GM21529 (cell line): ENCODE data around the gene LPAR3.
"Not testable (repeated sequence)": the region's sequence is repeated elsewhere in the genome, so short reads cannot be mapped to it uniquely, and the experiment has no call there.

ENCODE experiments used
- ATAC-seq: cut with Tn5 transposase; IDR thresholded peaks from one replicate; pipeline ENCODE4 v1.9.1; 2021; ENCODE audit not compliant: unreplicated experiment

Gene LPAR3, protein sequence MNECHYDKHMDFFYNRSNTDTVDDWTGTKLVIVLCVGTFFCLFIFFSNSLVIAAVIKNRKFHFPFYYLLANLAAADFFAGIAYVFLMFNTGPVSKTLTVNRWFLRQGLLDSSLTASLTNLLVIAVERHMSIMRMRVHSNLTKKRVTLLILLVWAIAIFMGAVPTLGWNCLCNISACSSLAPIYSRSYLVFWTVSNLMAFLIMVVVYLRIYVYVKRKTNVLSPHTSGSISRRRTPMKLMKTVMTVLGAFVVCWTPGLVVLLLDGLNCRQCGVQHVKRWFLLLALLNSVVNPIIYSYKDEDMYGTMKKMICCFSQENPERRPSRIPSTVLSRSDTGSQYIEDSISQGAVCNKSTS

DNA sequence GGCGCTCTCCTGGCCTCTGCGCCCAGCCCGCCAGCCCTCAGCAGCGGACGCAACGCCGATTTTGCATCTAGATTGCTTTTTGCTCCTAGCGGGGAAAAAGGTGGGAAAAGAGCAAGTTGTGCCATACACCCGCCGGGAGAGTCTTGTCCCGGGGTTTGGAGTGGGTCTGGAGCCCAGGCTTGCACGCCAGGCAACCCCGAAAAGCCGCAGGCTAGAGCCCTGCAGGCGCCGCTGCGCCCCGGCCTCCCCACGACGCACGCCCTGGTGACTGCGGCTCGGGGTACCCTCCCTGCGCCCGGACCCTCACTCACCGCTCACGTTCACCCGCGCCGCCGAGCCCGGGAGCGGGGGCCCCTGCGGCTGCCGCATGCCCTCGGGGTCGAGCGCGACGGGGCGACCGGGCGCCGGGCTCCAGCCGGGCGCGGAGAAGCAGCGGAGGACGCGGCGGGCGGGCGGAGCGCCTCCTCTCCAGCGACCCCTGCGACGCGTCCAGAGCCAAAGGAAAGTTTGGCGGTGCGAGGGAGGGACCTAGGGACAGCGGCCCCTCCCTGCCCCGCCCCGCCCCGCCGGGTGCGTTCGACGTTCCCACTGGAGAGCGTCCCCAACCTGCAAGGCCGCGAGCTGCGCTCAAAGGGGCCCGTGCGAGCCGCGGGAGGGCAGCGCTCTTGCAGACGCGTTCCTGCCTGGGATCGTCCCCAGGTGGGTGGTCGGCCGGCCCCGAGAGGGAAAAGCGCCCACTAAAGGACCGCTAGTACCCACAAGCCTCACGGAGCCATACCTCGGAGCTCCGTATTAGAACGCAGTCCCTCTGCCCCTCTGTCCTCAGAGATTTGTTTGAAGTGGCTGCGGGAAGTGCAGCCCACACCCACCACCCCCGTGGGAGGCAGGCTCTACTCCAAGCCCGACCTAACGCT is at the start of gene LPAR3:
Gene LPAR3, minus strand, starts transcription at position 502 of the 914 bp plus-strand sequence. CDS start 27,086 bp downstream, outside the sequence.
- ATAC-seq, result no peak

DNA sequence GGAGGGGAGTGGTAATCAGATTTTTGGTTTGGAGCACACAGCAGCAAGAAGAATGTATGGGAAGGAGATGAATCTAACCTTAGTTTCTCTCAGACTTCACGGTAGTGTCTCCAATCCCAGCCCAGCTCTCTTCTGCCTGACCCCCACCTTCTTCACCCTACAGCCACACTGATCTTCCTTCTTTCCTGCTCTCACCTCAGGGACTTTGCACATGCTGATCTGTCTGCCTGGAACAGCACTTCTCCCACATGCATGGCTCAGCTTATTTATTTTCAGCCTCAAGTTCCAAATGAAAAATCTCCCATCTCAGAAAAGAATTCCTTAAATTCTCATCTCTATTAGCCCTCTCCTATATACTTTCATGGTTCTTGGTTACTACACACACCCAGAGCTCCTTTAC is 48.8 kb upstream of the LPAR3 start:
- no peak for ATAC-seq

DNA sequence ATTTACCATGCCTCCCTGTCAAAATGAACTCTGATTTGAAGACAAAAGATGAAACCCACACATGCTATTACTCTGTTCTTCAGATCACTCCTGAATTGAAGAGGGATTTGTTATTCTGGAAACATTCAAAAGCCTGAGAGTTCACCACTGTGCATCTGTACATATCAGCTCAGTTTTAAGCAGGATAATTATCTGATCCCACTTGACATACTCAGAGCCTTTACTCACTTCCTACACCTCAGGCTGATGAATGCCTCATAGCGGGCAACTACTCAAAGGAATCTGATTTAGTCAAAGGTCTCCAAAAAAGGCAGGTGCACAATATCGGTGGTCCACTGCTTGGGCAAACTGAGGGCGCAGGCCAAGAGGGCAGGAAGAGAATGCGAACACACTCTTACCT is 47.5 kb upstream of the LPAR3 start:
- no peak for ATAC-seq

DNA sequence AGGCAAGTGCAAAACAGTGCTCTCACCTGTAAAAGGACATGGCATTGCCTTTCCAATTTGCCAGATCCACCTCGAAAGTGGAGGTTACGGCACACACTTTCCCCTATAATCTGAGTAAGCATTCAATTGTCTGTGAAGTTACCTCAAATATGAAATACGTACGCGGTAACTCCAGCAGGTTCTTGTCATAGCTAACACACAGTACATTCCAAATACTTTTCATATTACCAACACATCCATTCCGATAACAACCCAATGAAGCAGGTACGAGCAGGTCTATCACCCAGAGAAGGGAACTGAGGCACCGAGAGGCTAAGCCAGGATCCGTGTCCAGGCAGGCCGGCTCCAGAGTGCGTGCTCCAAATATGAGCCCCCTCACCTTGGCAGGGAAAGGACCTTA is 46.8 kb upstream of the LPAR3 start:
- no peak for ATAC-seq

DNA sequence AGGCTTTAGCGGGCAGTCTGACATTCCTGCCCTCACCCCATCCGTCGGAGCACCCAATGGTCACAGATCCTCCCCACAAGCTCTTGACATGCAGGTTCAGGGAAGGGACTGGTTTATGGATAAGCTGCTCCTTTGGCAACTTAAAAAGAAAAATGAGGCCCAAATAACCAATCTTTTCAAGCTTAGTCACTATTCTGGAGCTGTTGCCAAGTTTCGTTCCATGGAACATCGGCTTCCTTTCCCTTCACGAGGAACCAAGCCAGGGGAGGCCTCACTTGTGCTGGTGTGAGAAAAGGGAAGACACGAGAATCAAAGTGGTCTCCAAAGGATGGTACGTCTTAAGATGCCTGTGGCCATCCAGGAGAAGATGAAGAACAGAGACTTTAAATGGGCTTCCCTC is 46.1 kb upstream of the LPAR3 start:
- no peak for ATAC-seq

DNA sequence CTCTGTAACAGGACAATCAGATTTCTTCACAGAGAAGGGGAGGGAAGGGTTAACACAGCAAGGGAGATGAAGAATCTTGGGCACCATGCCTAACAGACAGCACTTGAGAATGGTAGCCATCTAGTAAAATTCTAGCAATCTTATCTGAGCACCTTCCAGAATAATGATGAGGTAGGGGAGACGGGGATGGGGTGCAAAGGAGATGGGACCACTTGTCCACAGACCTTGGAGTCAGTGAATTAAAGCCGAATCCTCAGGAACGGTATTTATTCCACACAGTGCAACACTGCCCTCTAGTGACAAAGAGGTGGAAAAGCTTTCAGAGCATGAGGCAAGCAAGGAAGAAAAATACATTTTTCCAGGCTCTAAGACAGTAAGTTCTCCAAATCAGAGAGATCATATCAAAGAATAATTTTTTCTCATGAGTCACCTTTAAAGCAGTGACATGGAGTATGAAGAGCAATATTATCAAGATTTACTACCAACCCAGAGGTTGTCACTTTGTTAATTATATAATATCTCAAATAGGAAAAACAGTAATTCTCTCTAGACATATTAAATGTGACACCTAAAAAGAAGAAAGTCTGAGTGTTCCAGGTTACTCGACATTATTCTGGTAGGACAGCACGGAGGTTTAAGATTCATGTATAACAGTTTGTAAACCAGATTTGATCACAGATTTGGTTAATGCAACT is 43.3 kb upstream of the LPAR3 start:
- ATAC-seq, result no peak

DNA sequence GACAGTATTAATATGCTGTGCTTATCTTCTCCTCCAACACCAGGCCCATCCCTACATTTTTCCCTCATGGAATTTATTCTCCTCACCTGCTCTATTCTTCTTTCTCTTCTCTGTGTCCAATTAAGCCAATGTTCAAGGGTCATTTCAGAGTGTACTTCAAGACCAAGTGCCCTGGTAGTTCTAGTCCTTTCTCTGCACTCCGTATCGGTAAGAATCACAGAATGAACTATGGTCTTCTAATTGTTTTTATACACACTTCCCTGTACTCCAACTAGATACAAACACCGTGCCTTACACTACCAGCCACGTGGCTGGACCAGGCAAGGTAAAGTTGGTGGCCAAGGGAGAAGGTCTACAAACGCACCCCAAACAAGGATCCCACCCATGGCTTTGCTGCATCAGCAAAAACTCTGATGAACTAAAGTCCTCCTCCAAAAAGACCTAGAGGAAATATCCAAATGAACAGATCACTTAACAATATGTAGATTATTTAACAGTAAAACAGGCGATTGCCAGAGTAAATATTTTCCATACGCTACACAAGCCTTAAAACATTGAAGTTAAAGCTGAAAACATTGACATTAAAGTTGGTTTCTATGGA is 40.1 kb upstream of the LPAR3 start:
- ATAC-seq, result no peak

DNA sequence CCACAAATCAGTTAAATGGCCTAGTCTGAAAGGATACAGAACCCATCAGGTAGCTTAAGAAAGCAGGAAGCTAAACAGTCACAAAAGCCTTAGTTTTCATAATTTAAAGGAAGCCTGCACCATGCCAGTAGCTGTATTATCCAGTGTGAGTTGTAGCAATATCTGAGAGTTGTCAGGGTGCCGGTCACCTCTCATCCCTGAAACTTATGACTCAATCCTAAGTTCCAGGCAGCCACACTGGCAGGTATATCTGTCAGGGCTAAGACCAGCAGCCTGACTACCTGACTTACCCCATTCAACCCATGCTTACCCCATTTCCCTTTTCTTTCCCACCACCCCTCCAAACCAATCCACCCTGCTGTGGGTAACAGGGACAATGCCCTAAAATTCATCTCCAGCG is 37.8 kb upstream of the LPAR3 start:
- ATAC-seq, result no peak

DNA sequence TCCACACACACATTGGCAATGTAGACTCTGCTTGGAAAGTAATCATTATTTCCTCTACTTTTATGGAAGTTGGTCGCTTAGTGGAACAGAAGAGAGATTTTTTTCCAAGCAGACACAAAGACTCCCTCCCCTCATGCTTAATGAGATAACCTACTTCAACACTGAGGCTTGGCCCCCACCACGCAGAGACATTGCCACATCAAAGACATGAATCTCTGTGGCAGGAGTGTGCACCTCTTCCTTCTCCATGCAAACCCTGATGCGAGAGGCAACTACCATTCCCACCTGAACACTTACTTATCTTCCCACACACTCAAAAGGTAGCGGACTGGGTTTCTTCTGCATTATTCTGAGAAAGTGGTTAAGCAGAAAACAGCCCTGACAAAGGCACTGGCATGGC is 37.3 kb upstream of the LPAR3 start:
- ATAC-seq, result no peak

DNA sequence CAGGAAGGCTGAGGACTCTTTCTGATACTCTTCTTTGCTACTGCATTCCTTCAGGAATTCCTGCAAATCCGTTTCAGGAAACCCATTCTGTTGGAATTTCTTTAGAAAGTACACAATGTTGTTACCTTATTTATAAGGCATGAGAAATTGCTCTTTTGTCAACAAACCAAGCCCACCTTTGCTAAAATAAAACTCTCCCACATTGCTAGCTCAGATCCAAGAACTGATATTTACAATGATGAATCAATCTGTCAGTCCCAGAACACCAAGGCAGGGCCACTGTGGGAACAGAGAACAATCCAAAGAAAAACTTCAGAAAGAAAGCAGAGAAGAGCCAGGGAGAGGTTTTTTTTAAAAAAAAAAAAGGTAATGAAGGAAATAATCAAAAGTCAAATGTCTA is 36.6 kb upstream of the LPAR3 start:
- ATAC-seq, result no peak

DNA sequence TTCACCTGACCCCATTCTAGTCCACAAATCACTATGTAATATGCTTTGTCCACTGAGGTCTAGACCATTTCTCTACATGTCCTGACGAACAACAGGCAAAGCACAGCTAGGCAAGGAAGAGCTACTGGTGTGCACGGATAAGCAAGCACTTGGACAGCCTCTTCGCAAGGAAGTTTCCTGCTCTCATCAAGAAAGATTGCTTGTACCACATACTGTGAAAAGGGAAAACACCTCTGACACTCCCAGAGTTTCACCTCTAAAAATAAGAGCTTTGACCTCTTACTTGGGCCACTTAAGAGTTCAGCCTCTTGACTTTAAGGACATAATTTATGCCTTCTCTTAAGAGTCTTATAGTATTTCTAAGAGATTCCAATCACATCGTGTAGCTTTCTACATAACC is 36.0 kb upstream of the LPAR3 start:
- no peak for ATAC-seq

DNA sequence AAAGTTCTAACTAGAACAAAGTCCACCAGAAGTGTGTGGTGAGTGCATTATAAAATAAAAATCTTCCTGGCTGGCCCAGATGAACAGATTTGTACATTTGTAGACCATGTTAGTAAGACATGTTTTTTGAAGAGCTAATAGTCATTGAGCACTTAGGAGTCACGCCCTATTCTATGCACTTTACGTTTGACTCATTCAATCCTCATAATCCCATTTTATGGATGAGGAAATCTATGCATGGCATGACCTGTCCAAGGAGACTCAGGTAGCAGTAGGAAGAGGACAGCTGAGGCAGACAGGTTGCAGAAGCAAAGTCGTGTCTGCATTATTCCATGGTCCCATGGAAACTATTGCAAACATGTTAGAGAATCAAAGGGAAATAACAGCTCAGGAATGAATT is 30.3 kb upstream of the LPAR3 start:
- no peak for ATAC-seq

DNA sequence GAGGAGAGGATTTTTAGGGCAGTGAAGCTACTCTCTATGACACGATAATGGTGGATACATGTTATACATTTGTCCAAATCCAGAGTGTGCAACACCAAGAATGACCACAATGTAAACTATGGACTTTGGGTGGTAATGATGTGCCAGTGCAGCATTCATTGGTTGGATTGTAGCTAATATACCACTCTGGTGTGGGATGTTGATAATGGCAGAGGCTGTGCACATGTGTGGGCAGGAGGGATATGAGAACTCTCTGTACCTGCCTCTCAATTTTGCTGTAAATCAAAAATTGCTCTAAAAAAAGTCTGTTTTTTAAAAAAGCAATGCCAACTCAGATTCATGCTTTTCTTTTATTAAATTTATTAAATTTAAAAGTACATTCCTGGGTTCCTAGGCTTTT is 27.2 kb upstream of the LPAR3 start:
- no peak for ATAC-seq

DNA sequence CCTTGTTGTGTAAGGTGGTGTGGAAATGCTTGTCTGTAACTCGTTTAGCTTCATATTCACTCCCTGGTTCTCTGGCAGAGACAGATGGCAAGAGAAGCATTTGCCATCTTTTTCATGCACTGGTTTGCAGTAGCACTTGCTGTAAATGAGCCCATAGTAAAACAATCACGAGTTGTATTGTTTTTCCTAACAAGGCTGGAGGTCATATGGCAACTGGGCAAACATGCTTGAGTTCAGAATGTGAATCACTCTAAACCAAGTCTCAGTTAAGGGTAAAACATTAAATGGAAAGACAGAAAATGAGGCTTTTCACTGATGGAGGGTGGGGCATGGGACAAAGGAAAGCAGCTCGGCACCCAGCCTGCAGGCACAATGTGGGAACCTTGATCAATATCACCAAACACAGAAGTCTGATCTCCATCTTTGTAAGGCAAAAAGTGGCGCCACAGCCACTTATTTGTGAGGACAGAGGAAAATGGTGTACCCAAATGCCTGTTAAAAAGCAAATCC is 26.5 kb upstream of the LPAR3 start:
- no peak for ATAC-seq

DNA sequence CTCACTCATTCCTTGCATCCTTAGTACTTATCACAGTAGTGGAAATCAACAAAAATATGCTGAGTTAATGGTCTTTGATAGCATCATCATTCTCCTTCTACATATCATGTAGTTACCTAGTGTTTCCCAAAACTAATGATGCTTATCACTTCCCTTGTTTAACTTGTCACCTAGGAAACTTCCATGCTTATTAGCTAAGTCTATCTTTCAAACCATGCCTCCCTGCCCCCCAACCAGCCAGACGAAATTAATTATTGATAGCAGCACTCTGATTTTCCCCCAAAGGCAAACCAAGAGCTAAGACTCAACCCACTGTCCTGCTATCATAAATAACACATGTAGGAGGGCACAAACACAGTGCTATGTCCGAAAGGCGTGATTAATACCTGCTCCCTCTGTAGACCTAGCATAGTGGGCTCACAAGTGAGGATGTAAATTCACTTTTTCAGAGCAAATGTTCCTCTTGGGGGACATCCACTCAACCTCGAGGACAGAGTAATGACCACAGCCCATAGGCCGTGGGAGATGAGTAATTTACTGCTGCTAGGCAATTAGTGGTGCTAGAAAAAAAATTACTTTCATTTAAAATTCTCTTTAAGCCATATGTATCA is 25.8 kb upstream of the LPAR3 start:
- ATAC-seq, result no peak

DNA sequence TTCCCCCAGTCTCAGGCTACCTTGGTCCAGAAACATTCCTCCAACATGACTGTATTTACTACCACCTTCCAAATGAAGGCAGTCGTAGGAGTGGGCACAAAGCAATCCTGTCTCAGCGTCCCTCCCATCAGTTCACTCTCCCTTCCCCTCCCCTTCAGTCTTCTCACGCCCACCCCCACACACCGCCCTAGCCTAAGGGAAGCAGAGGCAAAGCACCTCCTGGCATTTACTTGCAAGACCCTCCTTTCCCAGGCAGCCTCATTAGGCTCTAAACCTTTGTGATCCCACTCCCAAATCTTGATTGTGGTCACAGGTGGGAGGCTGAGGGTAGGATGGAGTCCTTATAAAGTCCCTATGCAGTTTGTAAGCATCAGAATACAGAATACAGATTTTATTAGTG is 23.9 kb upstream of the LPAR3 start:
- no peak for ATAC-seq

DNA sequence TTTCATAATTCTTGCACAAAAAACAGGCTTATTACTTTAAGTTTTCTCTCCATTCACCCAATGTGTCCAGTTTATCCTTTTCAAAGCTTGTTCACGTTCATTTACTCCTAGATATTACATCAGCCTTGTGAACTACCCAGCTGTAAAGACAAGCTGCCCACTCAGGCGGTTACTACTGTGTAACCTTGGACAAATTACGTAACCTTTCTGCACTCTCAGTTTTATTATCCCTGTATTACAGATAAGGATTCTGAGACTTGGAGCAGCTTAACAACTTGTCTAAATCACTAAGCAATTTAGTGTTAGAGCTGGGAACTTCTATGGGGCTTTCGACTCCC is 20.5 kb upstream of the LPAR3 start:
- no peak for ATAC-seq

DNA sequence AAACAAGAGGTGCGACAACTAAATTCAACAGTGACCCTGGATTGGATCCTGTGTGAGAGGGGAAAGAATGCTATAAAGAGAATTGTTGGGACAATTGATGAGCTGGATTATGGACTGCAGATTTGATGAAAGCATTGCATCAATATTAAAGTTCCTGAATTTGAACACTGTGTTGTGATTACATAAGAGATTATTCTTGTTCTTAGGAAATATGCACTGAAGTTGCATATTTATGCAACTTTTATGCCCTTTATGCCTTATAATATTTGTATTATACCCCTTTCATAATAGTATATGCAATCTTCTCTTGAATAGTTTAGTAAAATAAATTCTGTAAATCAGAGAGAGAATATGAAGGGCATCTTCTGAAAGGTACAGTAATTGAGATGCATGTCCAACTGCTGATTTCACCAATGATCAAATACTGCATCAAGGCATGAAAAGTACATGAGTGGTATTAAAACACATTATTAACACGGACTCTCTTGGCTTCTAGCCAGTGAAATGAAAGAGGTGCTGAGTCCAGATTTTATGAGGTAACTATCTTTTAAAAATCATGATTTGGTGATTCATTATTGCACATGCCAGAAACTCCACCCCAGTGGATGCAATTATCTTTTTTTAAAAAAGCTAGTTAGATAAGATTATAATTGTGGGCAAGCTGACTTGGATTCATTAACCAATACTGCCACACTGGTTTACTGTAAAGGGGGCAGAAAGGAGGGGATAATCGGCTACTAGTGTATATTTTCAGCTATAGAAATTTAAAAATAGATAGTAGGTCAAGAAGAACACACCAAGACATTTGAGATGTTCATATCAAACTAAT is 19.9 kb upstream of the LPAR3 start:
- ATAC-seq, result no peak

DNA sequence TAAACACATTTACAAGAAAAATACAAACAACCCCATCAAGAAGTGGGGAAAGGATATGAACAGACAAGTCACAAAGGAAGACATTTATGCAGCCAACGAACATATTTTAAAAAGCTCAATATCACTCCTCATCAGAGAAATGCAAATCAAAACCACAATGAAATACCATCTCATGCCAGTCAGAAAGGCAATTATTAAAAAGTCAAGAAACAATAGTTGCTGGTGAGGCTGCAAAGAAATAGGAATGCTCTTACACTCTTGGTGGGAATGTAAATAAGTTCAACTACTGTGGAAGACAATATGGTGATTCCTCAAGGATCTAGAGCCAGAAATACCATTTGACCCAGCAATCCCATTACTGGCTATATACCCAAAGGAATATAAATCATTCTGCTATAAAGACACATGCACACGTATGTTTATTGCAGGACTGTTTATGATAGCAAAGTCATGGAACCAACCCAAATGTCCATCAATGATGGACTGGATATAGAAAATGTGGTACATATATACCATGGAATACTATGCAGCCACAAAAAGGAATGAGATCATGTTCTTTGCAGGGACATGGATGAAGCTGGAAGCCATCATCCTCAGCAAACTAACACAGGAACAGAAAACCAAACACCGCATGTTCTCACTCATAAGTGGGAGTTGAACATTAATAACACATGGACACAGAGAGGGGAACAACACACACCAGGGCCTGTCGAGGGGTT is 15.9 kb upstream of the LPAR3 start:
- ATAC-seq, result not testable (repeated sequence)
